CD4-positive, alpha-beta T cell (primary cell): ENCODE measurements around the gene ANKRD17. TPM values are rescaled to one million over a fixed set of nuclear protein-coding genes. Genes with fewer than 3 reads are reported as not detected.
"Not testable (repeated sequence)": the region's sequence is repeated elsewhere in the genome, so short reads cannot be mapped to it uniquely, and the experiment has no call there.

Source experiments
- ATAC-seq: fragments of 200-7000 bp; cut with Tn5 transposase; one replicate; pipeline ENCODE4 v1.10.0; 2022; ENCODE audit warnings: mild to moderate bottlenecking; ENCODE audit not compliant: poor library complexity
- CTCF ChIA-PET: fragments of 350-600 bp; sonication (Branson Sonifier 250); formaldehyde crosslinking; loops from one replicate; lab custom pipeline; 2021; ENCODE audit warnings: antibody characterized with exemption, inconsistent platforms; lab: Charles Lee
- POLR2A ChIA-PET: fragments of 350-600 bp; sonication (Branson Sonifier 250); formaldehyde crosslinking; loops from one replicate; lab custom pipeline; 2021; ENCODE audit warnings: antibody characterized with exemption, inconsistent platforms; lab: Charles Lee
- DNase-seq, 14 experiments: peaks; one replicate each; pipeline ENCODE4 v3.0.0-alpha.2; 2013 to 2020; ENCODE audit warnings: mixed read lengths in 2 of 14
- H3K27ac ChIP-seq, 2 donors: one replicate each; pipeline versions ENCODE4 v1.5.1 to v1.7.0; 2013; ENCODE audit warnings: low read length in 2 of 2, low read depth in 1 of 2, mild to moderate bottlenecking in 1 of 2
- H3K27me3 ChIP-seq, 2 experiments: 1 replicate in 1 of 2; 2 replicates in 1 of 2; pipeline versions ENCODE4 v1.6.1 to v1.7.0; 2013; ENCODE audit warnings: low read length in 2 of 2, control low read depth in 1 of 2, mild to moderate bottlenecking in 1 of 2, moderate library complexity in 1 of 2; ENCODE audit not compliant: insufficient read depth in 2 of 2, control insufficient read depth in 1 of 2
- H3K36me3 ChIP-seq: one replicate; pipeline ENCODE4 v1.6.1; 2013; ENCODE audit warnings: low read length, control low read depth; ENCODE audit not compliant: insufficient read depth
- H3K4me1 ChIP-seq: one replicate; pipeline ENCODE4 v1.6.1; 2013; ENCODE audit warnings: low read length, control low read depth; ENCODE audit not compliant: insufficient read depth
- H3K4me3 ChIP-seq: one replicate; pipeline ENCODE4 v1.5.1; 2013; ENCODE audit warnings: mild to moderate bottlenecking, low read length, moderate library complexity
- H3K9me3 ChIP-seq, 2 experiments: 1 replicate in 1 of 2; 2 replicates in 1 of 2; pipeline versions ENCODE4 v1.6.1 to v1.7.0; 2013; ENCODE audit warnings: low read length in 2 of 2, mild to moderate bottlenecking in 2 of 2, control low read depth in 1 of 2, moderate library complexity in 1 of 2; ENCODE audit not compliant: control insufficient read depth in 1 of 2, insufficient read depth in 1 of 2
- H3K27ac Mint-ChIP-seq: one replicate; pipeline ENCODE4 v1.8.0; 2020; ENCODE audit warnings: mixed read lengths
- H3K27me3 Mint-ChIP-seq: one replicate; pipeline ENCODE4 v1.8.0; 2021; ENCODE audit warnings: mixed read lengths
- H3K36me3 Mint-ChIP-seq: one replicate; pipeline ENCODE4 v1.8.0; 2021; ENCODE audit warnings: low read depth, mixed read lengths
- H3K4me1 Mint-ChIP-seq: one replicate; pipeline ENCODE4 v1.8.0; 2021; ENCODE audit warnings: low read depth, mixed read lengths
- H3K4me3 Mint-ChIP-seq: one replicate; pipeline ENCODE4 v1.8.0; 2020; ENCODE audit warnings: mild to moderate bottlenecking, mixed read lengths
- H3K9me3 Mint-ChIP-seq: one replicate; pipeline ENCODE4 v1.8.0; 2020; ENCODE audit warnings: mixed read lengths
- intact Hi-C, 2 experiments: fragments of 100-400 bp; cut with DNase I in 1 of 2; cut with micrococcal nuclease in 1 of 2; formaldehyde crosslinking; loops; one replicate each; pipeline versions ENCODE4 v1.15.1 to v1.9.0; 2023 to 2025; cut with DNase I, micrococcal nuclease
- total RNA-seq, 174 experiments: library from RNA in 2 of 174; stranded (reverse) in 2 of 174; gene quantifications; one replicate each; pipeline ENCODE4 v1.2.3 and lab custom pipeline; 2021 to 2026
- TF ChIP-seq, protein P1 (sequence below): fragments of 200-600 bp; IDR thresholded peaks from one replicate; pipeline ENCODE4 v1.8.0; 2022; ENCODE audit warnings: antibody characterized with exemption, mild to moderate bottlenecking

Gene ANKRD17
- total RNA-seq, 2 experiments from 2014 or later = 31.9 to 34.1 TPM

DNA sequence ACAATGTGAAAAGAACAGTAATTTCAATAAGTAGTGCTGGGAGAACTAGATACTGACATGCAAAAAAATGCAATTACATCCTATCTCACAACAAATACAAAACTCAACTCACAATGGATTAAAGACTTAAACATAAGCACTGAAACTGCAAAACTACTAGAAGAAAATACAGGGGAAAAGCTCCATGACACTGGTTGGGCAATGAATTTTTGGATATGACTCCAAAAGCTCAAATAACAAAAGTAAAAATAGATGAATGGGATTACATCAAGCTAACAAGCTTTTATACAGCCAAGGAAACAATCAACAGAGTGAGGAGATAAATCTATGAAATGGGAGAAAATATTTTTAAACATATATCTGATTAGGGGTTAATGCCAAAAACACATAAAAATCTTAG lies 53.1 kb downstream of the ANKRD17 start:
- ChIA-PET POLR2A (no interaction called here), CTCF (no interaction called here)
- Histone ChIP-seq H3K27ac (no peak overlapping the region), H3K4me1 (no peaks in the 10 kb centered on the region), H3K27me3 (no peaks in the 10 kb centered on the region), H3K9me3 (peaks cover 9 to 16% of the 10 kb centered on the region in 2 experiments), H3K4me3 (no peak overlapping the region), H3K36me3 (no peaks in the 10 kb centered on the region)
- TF ChIP-seq, protein P1, sequence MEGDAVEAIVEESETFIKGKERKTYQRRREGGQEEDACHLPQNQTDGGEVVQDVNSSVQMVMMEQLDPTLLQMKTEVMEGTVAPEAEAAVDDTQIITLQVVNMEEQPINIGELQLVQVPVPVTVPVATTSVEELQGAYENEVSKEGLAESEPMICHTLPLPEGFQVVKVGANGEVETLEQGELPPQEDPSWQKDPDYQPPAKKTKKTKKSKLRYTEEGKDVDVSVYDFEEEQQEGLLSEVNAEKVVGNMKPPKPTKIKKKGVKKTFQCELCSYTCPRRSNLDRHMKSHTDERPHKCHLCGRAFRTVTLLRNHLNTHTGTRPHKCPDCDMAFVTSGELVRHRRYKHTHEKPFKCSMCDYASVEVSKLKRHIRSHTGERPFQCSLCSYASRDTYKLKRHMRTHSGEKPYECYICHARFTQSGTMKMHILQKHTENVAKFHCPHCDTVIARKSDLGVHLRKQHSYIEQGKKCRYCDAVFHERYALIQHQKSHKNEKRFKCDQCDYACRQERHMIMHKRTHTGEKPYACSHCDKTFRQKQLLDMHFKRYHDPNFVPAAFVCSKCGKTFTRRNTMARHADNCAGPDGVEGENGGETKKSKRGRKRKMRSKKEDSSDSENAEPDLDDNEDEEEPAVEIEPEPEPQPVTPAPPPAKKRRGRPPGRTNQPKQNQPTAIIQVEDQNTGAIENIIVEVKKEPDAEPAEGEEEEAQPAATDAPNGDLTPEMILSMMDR = no peak
- no peak for DNase-seq
- intact Hi-C loops = no loop called here
- H3K36me3 Mint-ChIP-seq = peaks cover 79% of the 10 kb centered on the region
- no peak overlapping the region for H3K27ac Mint-ChIP-seq
- no peaks in the 10 kb centered on the region for H3K27me3 Mint-ChIP-seq
- H3K4me3 Mint-ChIP-seq = no peak overlapping the region
- peaks cover 62% of the 10 kb centered on the region for H3K4me1 Mint-ChIP-seq
- ATAC-seq = no peak
- peaks cover 3% of the 10 kb centered on the region for H3K9me3 Mint-ChIP-seq

DNA sequence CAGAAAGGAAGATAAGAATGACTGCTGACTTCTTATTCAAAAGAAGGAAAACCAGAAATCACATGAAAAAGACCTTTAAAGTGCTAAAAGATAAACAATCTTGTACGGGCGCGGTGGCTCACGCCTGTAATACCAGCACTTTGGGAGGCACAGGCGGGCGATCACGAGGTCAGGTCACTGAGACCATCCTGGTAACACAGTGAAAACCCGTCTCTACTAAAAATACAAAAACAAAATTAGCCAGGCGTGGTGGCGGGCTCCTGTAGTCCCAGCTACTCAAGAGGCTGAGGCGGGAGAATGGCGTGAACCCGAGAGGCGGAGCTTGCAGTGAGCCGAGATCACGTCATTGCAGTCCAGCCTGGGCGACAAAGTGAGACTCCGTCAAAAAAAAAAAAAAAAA lies 54.6 kb downstream of the ANKRD17 start:
- H3K9me3 Mint-ChIP-seq, H3K27ac Mint-ChIP-seq, H3K4me1 ChIP-seq, H3K36me3 ChIP-seq, ATAC-seq, H3K4me3 Mint-ChIP-seq, CTCF ChIA-PET, intact Hi-C loops, H3K27me3 ChIP-seq, DNase-seq, H3K27me3 Mint-ChIP-seq, POLR2A ChIA-PET, H3K27ac ChIP-seq, H3K4me3 ChIP-seq: not testable (repeated sequence)
- Mint-ChIP-seq H3K36me3 (peaks cover 64% of the 10 kb centered on the region), H3K4me1 (peaks cover 61% of the 10 kb centered on the region)
- H3K9me3 ChIP-seq = peaks cover 9 to 16% of the 10 kb centered on the region in 2 experiments

DNA sequence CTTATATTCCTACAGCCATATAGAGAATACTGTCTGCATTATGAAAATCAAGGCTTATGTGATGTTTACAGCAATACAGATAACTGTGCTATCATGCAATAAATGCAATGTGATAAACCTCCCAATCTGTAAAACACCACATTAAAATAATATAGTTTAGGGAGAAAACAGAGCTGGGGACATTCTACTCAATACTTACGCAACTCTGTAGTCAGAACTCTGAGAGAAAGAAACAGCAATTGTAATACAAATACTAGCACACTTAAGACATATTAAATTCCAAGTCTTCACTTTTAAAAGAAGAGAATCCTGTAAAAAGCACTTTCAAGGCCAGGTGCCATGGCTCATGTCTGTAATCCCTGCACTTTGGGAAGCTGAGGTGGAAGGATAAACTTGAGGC lies 61.4 kb downstream of the ANKRD17 start:
- ChIA-PET POLR2A (interaction anchor here (0.6 kb wide), 1 partner anchor 46 kb away, joined by 3 read pairs; no protein-coding TSS in a partner anchor), CTCF (interaction anchor here (1.2 kb wide), 1 partner anchor 26 kb away, joined by 3 read pairs; no protein-coding TSS in a partner anchor)
- Histone ChIP-seq H3K27me3 (no peaks in the 10 kb centered on the region), H3K4me1 (no peaks in the 10 kb centered on the region), H3K36me3 (peaks cover 4% of the 10 kb centered on the region), H3K9me3 (no peaks in the 10 kb centered on the region), H3K27ac (no peak overlapping the region), H3K4me3 (no peak overlapping the region)
- H3K4me3 Mint-ChIP-seq = no peak overlapping the region
- no peaks in the 10 kb centered on the region for H3K27me3 Mint-ChIP-seq
- H3K9me3 Mint-ChIP-seq = no peaks in the 10 kb centered on the region
- TF ChIP-seq, protein P1 = no peak
- ATAC-seq = no peak
- no peak overlapping the region for H3K27ac Mint-ChIP-seq
- DNase-seq = no peak
- peaks cover 49% of the 10 kb centered on the region for H3K4me1 Mint-ChIP-seq
- intact Hi-C loops = no loop called here
- peaks cover 7% of the 10 kb centered on the region for H3K36me3 Mint-ChIP-seq

DNA sequence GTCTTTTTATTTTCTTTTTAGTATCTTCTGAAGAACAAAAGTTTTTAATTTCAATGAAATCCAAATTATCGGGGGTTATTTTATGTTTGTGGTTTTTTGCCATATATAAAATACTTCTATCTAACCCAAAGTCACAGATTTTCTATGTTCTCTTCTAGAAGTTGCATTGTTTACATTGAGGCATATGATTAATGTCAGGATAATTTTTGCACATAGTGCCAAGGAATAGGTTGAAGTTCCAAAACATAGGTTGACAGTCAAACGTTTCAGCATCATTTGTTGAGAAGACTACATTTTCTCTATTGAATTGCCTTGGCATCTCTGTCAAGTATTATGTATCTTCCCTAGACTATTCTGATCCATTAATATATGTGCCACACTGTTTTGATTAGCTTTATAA lies 64.5 kb downstream of the ANKRD17 start:
- H3K27ac ChIP-seq = no peak overlapping the region
- intact Hi-C loops = no loop called here
- ATAC-seq (no peak), DNase-seq (no peak)
- H3K36me3 ChIP-seq = peaks cover 7% of the 10 kb centered on the region
- TF ChIP-seq, protein P1 = no peak
- H3K4me1 ChIP-seq = no peaks in the 10 kb centered on the region
- ChIA-PET POLR2A (no interaction called here), CTCF (interaction anchor here (1.2 kb wide), 1 partner anchor 13 kb away, joined by 3 read pairs; no protein-coding TSS in a partner anchor)
- H3K9me3 ChIP-seq = no peaks in the 10 kb centered on the region
- no peaks in the 10 kb centered on the region for H3K9me3 Mint-ChIP-seq
- H3K27me3 ChIP-seq = no peaks in the 10 kb centered on the region
- no peak overlapping the region for H3K4me3 ChIP-seq
- peaks cover 19% of the 10 kb centered on the region for H3K36me3 Mint-ChIP-seq
- H3K27ac Mint-ChIP-seq = no peak overlapping the region
- no peak overlapping the region for H3K4me3 Mint-ChIP-seq
- H3K4me1 Mint-ChIP-seq = peaks cover 36% of the 10 kb centered on the region
- H3K27me3 Mint-ChIP-seq = no peaks in the 10 kb centered on the region
